GM18505 (cell line): ENCODE data around the gene FBLN2.
"Not testable (repeated sequence)": the region's sequence is repeated elsewhere in the genome, so short reads cannot be mapped to it uniquely, and the experiment has no call there.

Source experiments
- ATAC-seq: cut with Tn5 transposase; IDR thresholded peaks from one replicate; pipeline ENCODE4 v1.9.1; 2021; ENCODE audit not compliant: unreplicated experiment
- POLR2A ChIP-seq: IDR thresholded peaks from 4 replicates; pipeline ENCODE4 v1.6.1; 2011; ENCODE audit warnings: borderline replicate concordance; ENCODE audit not compliant: insufficient read depth, insufficient read length; ENCODE audit errors: extremely low read depth

FBLN2 gene

GRCh38 chr3:13548696-13549622 is at the start of gene FBLN2:
Gene FBLN2, plus strand, starts transcription at chr3:13549125. Its CDS starts 21,231 bp downstream, at chr3:13570356.
- no peak for ATAC-seq
- TF ChIP-seq POLR2A = no peak

- not testable (repeated sequence) for ATAC-seq
These were observed 49.7 kb upstream of the FBLN2 start for GRCh38 chr3:13499246-13499645.

- TF ChIP-seq POLR2A = no peak
These were observed 48.6 kb upstream of the FBLN2 start for GRCh38 chr3:13500133-13500885.

GRCh38 chr3:13501056-13501455 is 47.9 kb upstream of the FBLN2 start:
- TF ChIP-seq POLR2A = no peak
- ATAC-seq = no peak

More at GRCh38 chr3:13500133-13500885, 48.6 kb upstream of the FBLN2 start:
- no peak for ATAC-seq

GRCh38 chr3:13501521-13501920 is 47.4 kb upstream of the FBLN2 start:
- ATAC-seq = no peak
- TF ChIP-seq POLR2A = no peak

- TF ChIP-seq POLR2A = no peak
These were observed 46.8 kb upstream of the FBLN2 start for GRCh38 chr3:13501958-13502790.

GRCh38 chr3:13502791-13503060 is 46.2 kb upstream of the FBLN2 start:
- no peak for ATAC-seq
- no peak for TF ChIP-seq POLR2A

More at GRCh38 chr3:13501958-13502790, 46.8 kb upstream of the FBLN2 start:
- ATAC-seq = no peak

- no peak for ATAC-seq
These were observed 44.6 kb upstream of the FBLN2 start for GRCh38 chr3:13504161-13504831.

GRCh38 chr3:13505147-13506130 is 43.5 kb upstream of the FBLN2 start:
- TF ChIP-seq POLR2A = no peak
- ATAC-seq = no peak

More at GRCh38 chr3:13504161-13504831, 44.6 kb upstream of the FBLN2 start:
- no peak for TF ChIP-seq POLR2A

- no peak for ATAC-seq
- TF ChIP-seq POLR2A = no peak
These were observed 42.7 kb upstream of the FBLN2 start for GRCh38 chr3:13506239-13506638.

GRCh38 chr3:13506680-13507079 is 42.2 kb upstream of the FBLN2 start:
- no peak for TF ChIP-seq POLR2A

GRCh38 chr3:13507247-13507569 is 41.7 kb upstream of the FBLN2 start:
- TF ChIP-seq POLR2A = no peak
- ATAC-seq = no peak

More at GRCh38 chr3:13506680-13507079, 42.2 kb upstream of the FBLN2 start:
- no peak for ATAC-seq
